VCaP (cell line): ENCODE data around the gene IFT43.

Experiments
- H3K27ac ChIP-seq: fragments of 450-650 bp; 2 replicates; pipeline ENCODE4 v1.5.1; 2017
- CTCF ChIP-seq: fragments of 450-650 bp; conservative IDR thresholded peaks from 2 replicates; pipeline ENCODE4 v1.5.1; 2017; ENCODE audit warnings: mild to moderate bottlenecking, moderate library complexity

Gene IFT43

GRCh38 chr14:76090616-76091391 lies 105.2 kb downstream of the IFT43 start:
- TF ChIP-seq CTCF, result no peak
- no peak overlapping the region for H3K27ac ChIP-seq

DNA sequence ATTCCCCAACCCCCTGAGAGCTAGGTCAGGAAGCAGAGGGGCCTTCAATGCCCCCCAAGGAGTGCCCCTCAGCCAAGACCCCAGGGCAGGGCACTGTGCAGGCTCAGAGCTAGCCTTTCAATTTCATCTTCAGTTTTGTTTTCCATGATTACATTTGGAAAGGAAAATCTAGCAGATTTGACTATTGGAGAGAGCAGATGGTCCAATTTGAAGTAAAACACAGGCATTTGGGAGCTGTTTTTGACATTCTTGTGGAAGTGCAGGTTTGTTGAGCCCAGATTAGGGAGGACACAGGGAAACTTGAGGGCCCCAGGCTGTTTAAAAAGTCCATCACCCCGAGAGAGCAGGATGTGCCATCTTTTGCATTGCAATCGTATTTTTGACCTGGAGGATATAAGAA lies 107.5 kb downstream of the IFT43 start:
- no peak overlapping the region for H3K27ac ChIP-seq
- TF ChIP-seq CTCF, result no peak

DNA sequence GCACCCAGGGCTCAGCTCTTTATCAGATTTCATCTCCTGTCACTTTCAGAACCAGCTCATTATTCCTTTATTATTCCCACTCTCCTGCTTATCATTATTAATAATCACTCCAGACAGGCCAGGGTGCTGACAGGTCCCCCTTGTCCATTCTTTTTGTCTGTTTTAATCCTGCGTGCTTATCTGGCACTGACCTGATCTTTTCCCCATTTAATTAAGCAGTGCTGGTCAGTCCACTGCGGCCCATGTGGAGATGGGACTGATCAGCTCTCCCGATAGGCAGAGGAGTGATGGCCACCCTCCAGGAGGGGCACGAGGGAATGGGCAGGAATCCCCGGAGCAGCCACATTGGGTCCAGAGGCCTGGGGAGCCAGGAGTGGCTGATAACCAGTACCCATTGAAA lies 110.7 kb downstream of the IFT43 start:
- TF ChIP-seq CTCF, result no peak
- H3K27ac ChIP-seq, result no peak overlapping the region

DNA sequence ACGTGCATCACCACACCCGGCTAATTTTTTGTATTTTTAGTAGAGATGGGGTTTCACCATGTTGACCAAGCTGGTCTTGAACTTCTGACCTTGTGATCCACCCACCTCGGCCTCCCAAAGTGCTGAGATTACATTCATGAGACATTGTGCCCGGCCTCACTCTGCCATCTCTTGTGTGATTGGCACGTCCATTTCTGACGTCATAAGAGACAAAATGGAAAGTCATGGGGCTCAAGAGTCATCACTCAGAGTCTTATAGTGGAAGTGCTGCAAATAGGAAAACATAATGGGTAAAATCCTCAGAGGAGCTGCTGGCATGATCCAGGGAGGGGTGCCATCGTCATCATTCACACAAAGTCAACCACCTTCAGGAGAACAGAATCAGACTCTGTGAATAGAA lies 112.0 kb downstream of the IFT43 start:
- no peak overlapping the region for H3K27ac ChIP-seq
- TF ChIP-seq CTCF, result no peak

- TF ChIP-seq CTCF, result no peak
- no peak overlapping the region for H3K27ac ChIP-seq
Observed at GRCh38 chr14:76098047-76098446, 112.5 kb downstream of the IFT43 start.

DNA sequence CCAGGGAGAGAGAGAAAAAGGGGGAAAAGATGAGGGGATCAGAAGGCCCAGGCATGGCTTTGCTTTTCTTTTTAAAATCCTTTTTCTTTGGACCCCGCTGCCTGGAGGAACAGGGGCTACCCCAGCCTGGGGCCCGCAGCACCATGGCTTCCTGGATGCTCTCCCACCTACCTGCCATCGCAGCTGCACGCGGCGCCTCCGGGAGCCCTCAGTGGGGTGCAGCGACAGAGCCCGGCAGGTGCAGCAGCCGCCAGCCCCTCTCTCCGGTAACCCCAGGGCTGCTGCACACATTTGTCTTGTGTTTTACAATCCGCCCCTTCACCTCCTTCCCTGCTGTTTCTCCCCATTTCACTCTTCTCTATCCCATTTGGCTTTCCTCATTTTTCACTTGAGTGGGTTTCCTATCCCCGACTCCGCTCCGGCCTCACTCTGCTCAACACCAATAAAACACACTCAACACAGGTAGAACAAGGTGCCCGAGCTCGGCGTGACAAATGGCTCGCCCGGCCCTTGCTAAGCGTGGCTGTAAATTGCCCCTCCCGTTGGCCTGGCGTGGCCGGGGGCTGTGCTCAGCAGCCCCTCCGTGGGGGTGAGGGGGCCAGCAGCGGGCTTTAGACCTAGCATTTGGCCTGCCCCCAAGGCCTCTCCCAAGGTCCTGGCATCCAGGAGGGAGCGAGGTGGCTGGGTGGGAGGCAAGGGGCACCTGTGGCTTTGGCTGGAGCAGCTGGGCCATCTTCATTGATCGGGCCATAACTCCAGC lies 113.5 kb downstream of the IFT43 start:
- no peak for TF ChIP-seq CTCF
- H3K27ac ChIP-seq, result no peak overlapping the region

DNA sequence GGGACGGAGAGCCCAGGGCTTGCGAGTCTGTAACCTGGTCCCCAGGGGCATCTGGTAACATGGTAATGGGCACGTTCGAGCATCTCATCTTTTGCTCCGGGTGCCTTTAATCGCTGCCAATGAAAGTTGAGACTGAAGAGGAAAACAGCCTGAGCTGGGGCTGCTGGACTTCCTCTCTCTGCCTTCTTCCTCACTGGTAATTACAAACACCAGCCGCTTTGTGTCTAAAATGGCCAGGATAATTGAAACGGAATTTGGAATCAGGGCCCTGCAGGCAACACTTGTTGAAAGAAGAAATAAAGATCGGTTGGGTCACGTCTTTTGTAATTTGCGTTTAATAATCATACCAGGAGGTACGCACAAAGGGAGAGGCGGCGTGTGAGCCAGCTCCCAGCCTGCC lies 114.7 kb downstream of the IFT43 start:
- no peak overlapping the region for H3K27ac ChIP-seq
- no peak for TF ChIP-seq CTCF
